Germinal center (tissue), 1 donor: ENCODE results near the gene CAPS.

Experiments used
- DNase-seq: peaks from one replicate; pipeline ENCODE4 v3.0.0; 2012; ENCODE audit warnings: mixed read lengths, low spot score

Gene CAPS

GRCh38 chr19:5910638-5910907, 3.5 kb upstream of the CAPS start:
- DNase-seq: no peak

DNA sequence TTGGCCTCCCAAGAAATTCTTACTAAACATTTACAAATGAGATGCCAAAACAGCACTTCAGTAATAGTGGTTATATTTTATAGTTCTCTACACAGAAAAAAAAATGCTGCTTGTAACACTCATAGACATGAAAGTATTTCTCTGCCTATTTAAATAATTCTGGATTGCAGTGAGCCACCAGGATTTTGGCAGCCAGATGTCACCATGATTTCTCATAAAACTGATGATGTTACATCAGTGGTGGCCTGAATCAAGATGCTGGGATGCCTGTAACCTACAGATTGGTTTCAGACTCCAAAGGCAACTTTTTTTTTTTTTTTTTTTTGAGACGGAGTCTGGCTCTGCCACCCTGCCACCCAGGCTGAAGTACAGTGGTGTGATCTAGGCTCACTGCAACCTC, 2.7 kb upstream of the CAPS start:
- DNase-seq: no peak

- no peak for DNase-seq
These were observed 312 bp downstream of the CAPS start for GRCh38 chr19:5914358-5914774.

GRCh38 chr19:5914946-5915781, 1.1 kb downstream of the CAPS start:
- DNase-seq: no peak

DNA sequence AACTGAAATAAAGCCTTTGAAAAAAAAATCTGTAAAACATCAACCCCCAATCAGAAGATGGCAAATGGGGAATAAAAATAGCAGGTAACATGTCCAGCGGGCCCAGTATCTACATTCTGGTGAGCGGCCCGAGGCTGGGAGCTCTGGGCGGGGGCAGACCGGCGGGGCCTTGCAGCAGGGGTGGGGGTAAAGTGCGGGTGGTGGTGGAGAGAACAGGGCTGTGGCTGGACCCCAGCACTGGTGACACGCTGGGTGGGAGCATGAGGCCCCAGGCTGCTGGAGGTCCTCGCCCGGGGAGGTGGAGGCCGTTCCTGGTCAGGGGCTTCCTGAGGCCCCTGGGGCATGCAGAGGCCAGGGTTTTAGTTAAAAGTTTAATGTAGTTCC, 1.7 kb downstream of the CAPS start:
- no peak for DNase-seq

GRCh38 chr19:5916181-5916708, 2.2 kb downstream of the CAPS start:
- DNase-seq: no peak

DNA sequence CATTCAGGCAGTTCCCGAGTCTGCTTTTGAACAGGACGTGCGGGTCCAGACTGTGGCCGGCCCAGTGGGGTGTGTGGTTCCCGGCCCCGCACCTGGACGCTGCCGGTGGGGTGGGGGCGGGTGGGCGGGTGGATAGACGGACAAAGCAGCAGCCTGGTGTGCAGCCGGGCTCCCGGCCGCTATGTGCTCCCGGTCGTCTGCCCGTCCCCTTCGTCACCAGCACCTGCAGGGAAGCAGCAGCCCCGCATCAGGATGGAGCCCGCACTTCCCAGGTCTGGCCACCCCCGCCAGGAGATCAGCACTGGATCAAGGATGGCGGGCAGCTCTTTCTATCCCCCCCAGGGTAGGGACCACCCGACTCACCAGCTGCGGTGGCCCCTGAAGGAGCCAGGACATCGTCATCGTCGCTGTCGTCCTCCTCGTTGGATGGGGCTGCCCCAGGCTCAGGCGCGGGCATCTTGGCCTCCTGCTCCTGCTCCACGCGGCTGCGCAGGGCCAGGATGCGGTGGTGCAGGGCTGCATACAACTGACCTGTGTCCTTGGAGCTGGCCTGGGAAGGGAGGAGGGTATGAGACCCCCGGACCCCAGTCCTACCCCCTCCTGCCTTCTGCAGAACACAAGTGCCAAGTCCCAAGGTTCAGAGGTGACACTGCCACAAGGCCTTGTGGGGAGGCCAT, 3.5 kb downstream of the CAPS start:
- DNase-seq: no peak

GRCh38 chr19:5918463-5919079, 4.5 kb downstream of the CAPS start:
- no peak for DNase-seq

GRCh38 chr19:5921516-5922160, 7.6 kb downstream of the CAPS start:
- no peak for DNase-seq

DNA sequence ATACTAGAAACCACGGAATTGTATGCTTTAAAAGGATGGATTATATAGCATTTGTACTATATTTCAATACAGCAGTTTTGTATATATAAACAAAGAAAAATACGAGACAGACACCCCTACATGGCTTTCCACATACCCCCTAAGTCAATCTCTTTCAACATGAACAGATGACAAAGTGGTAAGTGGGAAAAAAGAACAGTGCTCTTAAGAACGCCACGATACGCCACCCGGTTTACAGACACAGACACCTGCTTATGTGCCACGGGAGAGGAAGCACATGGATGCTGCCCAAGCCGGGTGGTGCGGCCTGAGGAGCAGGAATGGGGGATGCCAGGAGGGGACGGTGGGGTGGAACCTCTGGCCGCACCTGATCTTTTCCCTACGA, 8.1 kb downstream of the CAPS start:
- DNase-seq: no peak

DNA sequence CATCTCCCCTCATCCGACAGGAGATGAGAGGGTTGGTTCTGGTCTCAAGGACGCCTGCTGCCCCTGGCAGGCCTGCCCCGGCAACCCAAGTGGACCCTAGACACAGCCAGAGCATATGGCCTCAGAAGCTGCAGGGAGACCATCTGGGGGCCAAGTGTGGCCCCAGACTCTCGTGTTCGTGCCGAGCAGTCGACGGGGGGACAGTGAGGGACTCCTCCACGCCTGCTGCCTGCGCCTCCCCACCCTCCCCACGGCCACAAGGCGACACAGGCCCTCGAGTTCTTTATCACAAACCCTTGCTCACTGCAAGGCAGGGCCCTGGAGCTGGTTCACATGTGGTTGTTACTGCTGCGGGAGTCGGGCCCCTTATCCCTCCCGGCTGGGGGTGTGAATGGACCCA, 9.3 kb downstream of the CAPS start:
- no peak for DNase-seq

GRCh38 chr19:5925830-5926427, 11.9 kb downstream of the CAPS start:
- no peak for DNase-seq

- DNase-seq: no peak
These were observed 12.8 kb downstream of the CAPS start for GRCh38 chr19:5926641-5927440.

DNA sequence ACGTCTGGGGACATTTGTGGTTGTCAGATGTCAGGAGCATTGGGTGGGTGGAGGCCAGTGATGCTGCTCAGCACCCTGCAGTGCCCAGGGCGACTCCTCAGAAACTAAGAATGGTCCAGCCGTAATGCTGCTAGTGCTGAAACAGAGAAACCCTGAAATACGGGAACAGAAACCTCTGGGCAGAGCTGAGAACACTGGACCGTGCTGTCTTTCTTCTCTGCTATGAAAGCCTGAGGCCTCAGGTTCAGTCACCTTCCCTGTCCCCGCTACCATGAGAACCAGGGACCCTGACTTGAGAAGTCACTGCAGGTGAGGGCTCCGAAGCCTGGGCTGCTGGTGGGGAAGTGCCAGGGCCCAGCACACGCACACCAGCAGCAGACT, 13.4 kb downstream of the CAPS start:
- peak; percentile 70 for DNase-seq

GRCh38 chr19:5929179-5929578, 15.1 kb downstream of the CAPS start:
- DNase-seq: no peak

DNA sequence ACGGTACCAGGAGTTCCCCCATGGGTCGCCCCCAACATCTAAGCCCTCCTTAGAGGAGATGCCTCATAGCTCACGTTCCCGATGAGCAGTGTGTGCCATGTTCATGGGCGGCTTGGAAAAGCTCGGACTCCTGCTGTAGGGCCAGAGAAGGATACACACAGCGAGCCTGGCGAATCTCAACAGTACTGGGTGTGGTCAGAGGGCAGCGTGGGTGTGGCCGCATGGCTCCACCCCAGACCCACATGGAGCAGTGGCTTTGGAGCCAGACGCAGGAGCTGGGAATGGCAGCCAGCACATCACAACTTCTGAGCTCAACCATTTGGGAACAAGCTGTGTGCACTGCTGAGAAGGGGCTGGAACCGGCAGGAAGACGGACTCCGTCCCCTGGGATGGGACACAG, 15.6 kb downstream of the CAPS start:
- no peak for DNase-seq

- DNase-seq: no peak
These were observed 17.2 kb downstream of the CAPS start for GRCh38 chr19:5931251-5931650.

DNA sequence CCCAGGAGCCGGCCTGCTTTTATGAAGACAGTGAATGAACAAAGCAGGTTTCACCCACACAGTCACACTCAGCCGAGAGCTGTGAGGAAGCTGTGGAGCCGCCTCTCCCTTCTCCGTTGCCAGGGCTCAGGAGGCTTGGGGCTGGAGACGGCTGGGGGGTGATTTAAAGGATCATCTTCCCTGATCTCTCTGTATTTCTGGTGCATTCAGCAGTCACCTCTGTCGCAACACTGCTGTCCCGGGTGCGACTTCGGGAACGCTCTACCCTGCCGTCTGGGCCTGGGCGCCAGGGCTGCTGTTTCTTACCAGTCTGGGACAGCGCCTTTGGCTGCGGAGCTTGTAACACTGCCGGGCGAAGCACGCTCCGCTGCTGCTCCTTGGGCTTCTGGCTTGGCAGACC, 18.1 kb downstream of the CAPS start:
- DNase-seq: no peak

DNA sequence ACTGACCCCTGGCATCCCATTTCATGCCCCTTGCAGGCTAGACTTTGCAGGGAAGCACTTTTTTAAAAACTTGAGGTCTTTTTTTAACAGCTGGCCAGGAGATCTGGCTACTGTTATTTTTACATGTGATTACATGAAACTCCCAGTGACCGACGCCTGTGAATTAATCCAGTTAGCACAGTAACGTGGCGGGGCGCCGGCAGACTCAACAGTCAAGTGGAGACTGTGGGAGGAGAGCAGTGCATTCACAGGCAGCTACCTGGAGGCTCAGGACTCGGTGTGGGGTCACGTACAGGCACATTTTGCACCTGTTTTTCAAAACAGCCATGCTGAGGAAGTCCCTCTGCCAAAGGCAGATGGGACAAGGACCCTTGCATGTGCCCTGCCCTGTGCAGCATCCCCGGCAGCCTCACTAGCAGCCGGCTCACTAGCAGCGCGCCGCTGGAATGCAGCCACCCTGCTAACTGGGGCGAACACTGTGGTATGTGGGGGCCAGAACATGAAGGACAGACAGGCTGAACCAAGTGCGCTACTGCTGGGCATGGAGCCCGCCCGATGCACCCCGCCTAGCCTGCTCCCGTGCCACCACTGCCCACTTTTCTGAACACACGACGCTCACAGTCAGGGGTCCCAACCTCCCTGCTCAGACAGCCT, 18.7 kb downstream of the CAPS start:
- no peak for DNase-seq

DNA sequence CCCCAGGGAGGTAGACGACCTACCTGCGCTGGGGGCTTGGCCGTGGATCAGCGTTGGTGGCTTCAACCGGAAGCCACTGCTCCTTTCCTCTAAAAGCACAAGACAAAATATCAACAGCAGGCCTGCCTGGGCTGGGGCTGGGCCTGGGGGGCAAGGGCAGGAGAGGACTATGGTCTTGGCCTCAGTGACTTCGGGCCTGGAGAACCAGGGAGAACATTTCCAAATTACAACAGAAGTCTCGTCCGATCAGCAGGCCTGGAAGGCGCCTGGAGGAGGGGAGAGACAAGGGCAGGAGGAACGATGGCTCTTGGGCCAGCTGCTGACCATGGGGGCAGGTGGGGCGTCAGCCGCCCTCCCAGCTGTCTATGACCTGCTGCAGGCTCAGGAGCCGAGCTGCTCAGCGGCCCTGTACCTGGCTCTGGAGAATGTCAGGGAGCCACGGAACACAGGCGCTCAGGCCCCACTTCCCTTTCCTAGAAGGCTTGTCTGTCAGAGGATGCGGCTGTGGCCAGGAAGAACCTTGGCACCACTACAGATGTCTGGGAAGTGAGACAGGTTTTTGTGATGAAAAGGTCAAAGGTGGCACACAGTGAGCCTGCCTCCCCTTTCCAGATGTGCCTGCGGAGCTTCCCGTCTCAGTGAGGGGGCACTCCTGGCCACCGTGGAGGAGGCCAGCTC, 19.5 kb downstream of the CAPS start:
- no peak for DNase-seq

DNA sequence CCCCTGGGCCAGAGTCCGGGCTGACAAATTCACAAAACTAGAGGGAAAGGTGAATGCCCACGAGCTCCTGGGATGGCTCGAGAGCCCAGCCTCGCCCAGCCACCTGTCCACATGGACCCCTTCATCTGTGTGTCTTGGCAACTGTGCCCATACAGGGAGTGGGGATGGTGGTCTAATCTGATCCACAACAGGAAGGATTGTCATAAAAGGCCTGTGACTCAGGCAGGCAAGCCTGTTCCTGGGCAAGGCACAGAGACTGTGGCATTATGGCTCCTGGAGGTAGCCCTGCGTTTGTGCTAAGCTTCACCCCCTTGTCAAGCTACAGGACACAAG, 20.0 kb downstream of the CAPS start:
- DNase-seq: no peak
